DND-41 (cell line): ENCODE data around the gene C17orf58.
A peak's percentile ranks its signal among the peaks of the same experiment; 100 is the strongest.

Experiments
- ATAC-seq: fragments of 200-7000 bp; cut with Tn5 transposase; 3 replicates; pipeline ENCODE4 v1.9.1; 2021; ENCODE audit warnings: low read depth; ENCODE audit not compliant: insufficient read depth
- DNase-seq: peaks from one replicate; pipeline ENCODE4 v3.0.0-alpha.2; 2020
- H2AFZ ChIP-seq: 2 replicates; pipeline ENCODE4 v1.6.0; 2012; ENCODE audit warnings: low read depth, low read length
- H3K27ac ChIP-seq: 2 replicates; pipeline ENCODE4 v1.5.1; 2012; ENCODE audit warnings: low read length, inconsistent platforms
- H3K27me3 ChIP-seq: fragments of 200-600 bp; sonication (generic); 2 replicates; pipeline ENCODE4 v1.6.0; 2012; ENCODE audit warnings: low read length, mild to moderate bottlenecking, inconsistent platforms; ENCODE audit not compliant: insufficient read depth, poor library complexity
- H3K36me3 ChIP-seq: 2 replicates; pipeline ENCODE4 v1.5.1; 2012; ENCODE audit warnings: low read length, inconsistent platforms; ENCODE audit not compliant: insufficient read depth
- H3K4me1 ChIP-seq: 2 replicates; pipeline ENCODE4 v1.5.1; 2012; ENCODE audit warnings: mild to moderate bottlenecking, low read length; ENCODE audit not compliant: insufficient read depth
- H3K4me2 ChIP-seq: 2 replicates; pipeline ENCODE4 v1.6.0; 2012; ENCODE audit warnings: mild to moderate bottlenecking, moderate library complexity, low read length, inconsistent platforms; ENCODE audit not compliant: insufficient read depth
- H3K4me3 ChIP-seq, 2 experiments: fragments of 200-600 bp in 1 of 2; shearing (Covaris generic) in 1 of 2; 2 replicates each; pipeline ENCODE4 v1.5.1; 2012 to 2016; ENCODE audit warnings: inconsistent platforms in 2 of 2, low read length in 2 of 2, mild to moderate bottlenecking in 2 of 2, low read depth in 1 of 2, moderate library complexity in 1 of 2
- H3K79me2 ChIP-seq: 2 replicates; pipeline ENCODE4 v1.6.0; 2012; ENCODE audit warnings: low read length, inconsistent platforms; ENCODE audit not compliant: insufficient read depth
- H3K9ac ChIP-seq: 2 replicates; pipeline ENCODE4 v1.6.0; 2012; ENCODE audit warnings: low read depth, mild to moderate bottlenecking, inconsistent platforms, low read length, moderate library complexity
- H3K9me3 ChIP-seq: 2 replicates; pipeline ENCODE4 v1.5.1; 2012; ENCODE audit warnings: low read length, moderate library complexity, mild to moderate bottlenecking, inconsistent platforms; ENCODE audit not compliant: insufficient read depth, severe bottlenecking
- H4K20me1 ChIP-seq: 2 replicates; pipeline ENCODE4 v1.6.0; 2012; ENCODE audit warnings: low read length; ENCODE audit not compliant: insufficient read depth
- EZH2 ChIP-seq: IDR thresholded peaks from 3 replicates; pipeline ENCODE4 v1.6.1; 2012; ENCODE audit warnings: borderline replicate concordance, low read depth, mild to moderate bottlenecking, moderate library complexity, low read length, inconsistent platforms; ENCODE audit not compliant: severe bottlenecking
- TF ChIP-seq, protein P1 (sequence below): IDR thresholded peaks from 2 replicates; pipeline ENCODE4 v1.5.1; 2012; ENCODE audit warnings: borderline replicate concordance, low read length, moderate library complexity, mild to moderate bottlenecking; ENCODE audit not compliant: poor library complexity, severe bottlenecking; ENCODE audit errors: extremely low read depth

C17orf58 gene

DNA sequence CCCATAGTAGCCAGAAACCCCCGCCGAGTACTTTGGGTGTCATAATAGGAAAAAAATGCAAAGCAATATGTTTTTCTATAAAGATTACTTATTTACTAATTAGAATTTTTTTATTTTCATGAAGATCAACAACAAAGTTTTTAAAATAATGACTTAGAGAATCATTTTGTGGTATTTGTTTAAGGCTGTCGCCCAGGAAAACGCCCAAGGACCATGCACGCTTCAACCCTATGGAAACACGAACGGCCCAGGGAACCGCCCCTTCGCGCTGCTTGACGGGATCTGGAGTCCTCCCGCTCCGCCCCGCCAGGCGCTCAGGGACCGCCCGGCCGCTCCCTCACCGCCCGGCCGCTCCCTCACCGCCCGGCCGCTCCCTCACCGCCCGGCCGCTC lies 38.9 kb upstream of the C17orf58 start:
- peak; percentile 95 for DNase-seq

DNA sequence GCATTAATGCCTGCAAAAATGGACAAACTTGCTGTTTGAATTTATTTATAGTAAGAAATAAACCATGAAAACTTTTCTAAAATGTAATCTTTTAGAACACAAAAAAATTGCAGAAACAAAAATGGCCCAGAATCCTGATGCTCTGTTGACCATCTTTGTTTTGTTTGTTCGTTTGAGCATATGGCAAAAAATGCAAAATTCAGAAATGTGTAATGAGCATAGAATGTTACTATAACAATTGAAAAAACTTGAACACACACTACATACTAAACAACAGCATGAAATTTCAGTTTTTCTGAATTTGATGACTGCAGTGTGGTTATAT lies 38.1 kb upstream of the C17orf58 start:
- peaks cover 31% of the 10 kb centered on the region for H3K36me3 ChIP-seq
- TF ChIP-seq, protein P1, sequence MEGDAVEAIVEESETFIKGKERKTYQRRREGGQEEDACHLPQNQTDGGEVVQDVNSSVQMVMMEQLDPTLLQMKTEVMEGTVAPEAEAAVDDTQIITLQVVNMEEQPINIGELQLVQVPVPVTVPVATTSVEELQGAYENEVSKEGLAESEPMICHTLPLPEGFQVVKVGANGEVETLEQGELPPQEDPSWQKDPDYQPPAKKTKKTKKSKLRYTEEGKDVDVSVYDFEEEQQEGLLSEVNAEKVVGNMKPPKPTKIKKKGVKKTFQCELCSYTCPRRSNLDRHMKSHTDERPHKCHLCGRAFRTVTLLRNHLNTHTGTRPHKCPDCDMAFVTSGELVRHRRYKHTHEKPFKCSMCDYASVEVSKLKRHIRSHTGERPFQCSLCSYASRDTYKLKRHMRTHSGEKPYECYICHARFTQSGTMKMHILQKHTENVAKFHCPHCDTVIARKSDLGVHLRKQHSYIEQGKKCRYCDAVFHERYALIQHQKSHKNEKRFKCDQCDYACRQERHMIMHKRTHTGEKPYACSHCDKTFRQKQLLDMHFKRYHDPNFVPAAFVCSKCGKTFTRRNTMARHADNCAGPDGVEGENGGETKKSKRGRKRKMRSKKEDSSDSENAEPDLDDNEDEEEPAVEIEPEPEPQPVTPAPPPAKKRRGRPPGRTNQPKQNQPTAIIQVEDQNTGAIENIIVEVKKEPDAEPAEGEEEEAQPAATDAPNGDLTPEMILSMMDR, result no peak
- no peak for TF ChIP-seq EZH2
- peaks cover 39% of the 10 kb centered on the region for H3K79me2 ChIP-seq
- peak overlapping the region; percentile 64 for H3K4me2 ChIP-seq
- H3K9me3 ChIP-seq, result no peaks in the 10 kb centered on the region
- DNase-seq (no peak), ATAC-seq (no peak)
- H3K27me3 ChIP-seq, result no peaks in the 10 kb centered on the region
- peak overlapping the region; percentile 33; the same call in 1 of the 2 replicates for H2AFZ ChIP-seq
- no peak overlapping the region for H3K27ac ChIP-seq
- H4K20me1 ChIP-seq, result peaks cover 27% of the 10 kb centered on the region; the same call in 1 of the 2 replicates
- no peak overlapping the region for H3K4me3 ChIP-seq
- H3K9ac ChIP-seq, result peak overlapping the region; percentile 31; the same call in 1 of the 2 replicates
- peaks cover 41% of the 10 kb centered on the region for H3K4me1 ChIP-seq

More for the DNA sequence above, 38.9 kb upstream of the C17orf58 start:
- Histone ChIP-seq H3K4me1 (peaks cover 45% of the 10 kb centered on the region), H3K27ac (no peak overlapping the region), H3K9me3 (no peaks in the 10 kb centered on the region), H3K9ac (peak overlapping the region; percentile 31; the same call in 1 of the 2 replicates), H4K20me1 (peaks cover 27% of the 10 kb centered on the region; the same call in 1 of the 2 replicates), H3K79me2 (peaks cover 42% of the 10 kb centered on the region), H3K4me3 (peak overlapping the region in 1 of 2 experiments; percentile 46; a peak in 2 of 4 replicates), H2AFZ (0 out of 2 replicates have a peak overlapping the region, but pooled peaks have one; percentile 54), H3K27me3 (no peaks in the 10 kb centered on the region), H3K4me2 (peak overlapping the region; percentile 64), H3K36me3 (peaks cover 38% of the 10 kb centered on the region)
- ATAC-seq, result peak; percentile 90
- TF ChIP-seq, protein P1, result no peak
- no peak for TF ChIP-seq EZH2

DNA sequence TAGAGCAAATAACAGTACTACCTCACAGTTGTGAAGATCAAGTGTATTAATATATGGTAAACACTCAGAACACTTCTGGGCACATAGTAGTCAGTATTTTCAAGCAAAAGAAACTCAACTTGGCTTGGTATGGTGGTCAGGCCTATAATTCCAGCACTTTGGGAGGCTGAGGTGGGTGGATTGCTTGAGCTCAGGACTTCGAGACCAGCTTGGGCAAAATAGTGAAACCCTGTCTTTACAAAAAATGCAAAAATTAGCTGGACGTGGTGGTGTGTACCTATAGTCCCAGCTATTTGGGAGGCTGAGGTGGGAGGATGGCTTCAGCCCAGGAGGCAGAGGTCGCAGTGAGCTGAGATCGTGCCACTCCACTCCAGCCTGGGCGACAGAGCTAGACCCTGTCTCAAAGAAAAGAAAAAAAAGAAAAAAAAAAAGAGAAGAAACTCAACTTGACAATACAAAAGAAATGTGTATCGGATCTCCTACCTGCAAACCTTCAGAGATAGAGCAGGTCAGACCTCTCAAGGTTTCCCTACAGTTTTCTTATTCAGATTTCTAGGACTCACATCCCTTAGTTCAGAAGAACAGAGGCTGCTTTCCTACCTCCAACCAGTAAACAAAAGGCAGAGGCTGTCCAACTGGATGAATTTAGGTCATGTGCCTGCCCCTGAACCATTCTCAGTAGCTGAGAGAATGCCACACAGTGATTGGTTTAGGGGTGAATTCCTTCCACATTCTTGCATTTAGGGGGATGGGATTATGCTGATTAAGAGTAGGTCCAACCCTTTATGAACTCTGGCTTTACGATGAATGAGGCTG lies 37.6 kb upstream of the C17orf58 start:
- H3K27ac ChIP-seq, result no peak overlapping the region

More for the DNA sequence above, 37.6 kb upstream of the C17orf58 start:
- H3K27me3 ChIP-seq, result no peaks in the 10 kb centered on the region
- H3K9ac ChIP-seq, result no peak overlapping the region
- H3K36me3 ChIP-seq, result peaks cover 25% of the 10 kb centered on the region
- H2AFZ ChIP-seq, result peak overlapping the region; percentile 33
- peaks cover 36% of the 10 kb centered on the region for H3K4me1 ChIP-seq
- DNase-seq (no peak), ATAC-seq (no peak)
- no peak for TF ChIP-seq EZH2
- TF ChIP-seq, protein P1, result no peak
- H3K4me3 ChIP-seq, result no peak overlapping the region
- H3K9me3 ChIP-seq, result no peaks in the 10 kb centered on the region
- H4K20me1 ChIP-seq, result peaks cover 24% of the 10 kb centered on the region; the same call in 1 of the 2 replicates
- H3K4me2 ChIP-seq, result no peak overlapping the region
- H3K79me2 ChIP-seq, result peaks cover 34% of the 10 kb centered on the region
